Activated CD8-positive, alpha-beta memory T cell treated with anti-CD3 and anti-CD28 coated beads for 1 hour (primary cell): ENCODE measurements around the gene MGA.

Experiments used
- DNase-seq, 2 donors: peaks; one replicate each; pipeline ENCODE4 v3.0.0-alpha.2; 2020; ENCODE audit warnings: low read depth in 1 of 2; ENCODE audit errors: extremely low read depth in 1 of 2

The MGA gene

DNA sequence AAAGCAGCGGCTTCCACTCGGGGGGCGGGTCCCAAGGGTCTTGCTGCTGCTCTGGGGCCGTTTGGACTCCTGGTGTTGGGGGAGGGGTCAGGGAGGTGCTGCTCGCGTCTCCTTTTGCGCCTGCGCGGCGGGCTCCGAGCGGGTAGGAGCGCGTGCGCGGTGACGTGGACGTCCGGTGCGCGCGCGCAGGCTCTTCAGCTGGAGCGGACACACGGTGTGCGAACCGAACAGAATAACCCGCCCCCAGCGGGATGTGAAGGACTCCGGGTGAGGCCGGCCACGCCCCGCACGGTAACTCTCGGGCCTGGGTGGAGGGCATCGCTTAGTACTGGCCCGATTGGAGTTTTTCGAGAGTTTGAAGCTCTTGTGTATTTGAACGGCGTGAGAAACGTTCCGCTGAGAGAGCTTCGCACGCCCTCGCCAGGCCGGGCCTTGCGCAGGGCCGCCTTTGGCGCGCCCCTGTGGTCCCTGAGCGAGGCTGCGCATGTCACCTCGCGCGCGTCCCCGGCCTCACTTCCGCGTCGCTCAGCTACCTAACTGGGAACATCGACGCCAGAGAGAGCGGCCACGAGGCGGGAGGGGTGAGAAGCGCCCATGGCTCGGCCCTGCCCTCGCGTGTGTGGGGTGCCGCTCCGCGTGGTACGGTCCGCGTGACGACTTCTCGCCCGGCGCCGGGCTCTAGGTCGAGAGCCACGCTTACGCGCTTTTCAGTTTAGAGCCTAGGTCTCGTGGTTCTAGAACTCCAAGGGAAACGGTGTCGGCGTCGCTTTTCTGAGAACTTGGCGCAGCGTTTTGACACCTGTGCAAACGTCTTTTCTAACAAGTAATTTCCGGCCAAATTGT, at the start of gene MGA:
Gene MGA, plus strand, starts transcription at position 171 of the 843 bp plus-strand sequence.
- DNase-seq = peak; percentile 68 to 84

DNA sequence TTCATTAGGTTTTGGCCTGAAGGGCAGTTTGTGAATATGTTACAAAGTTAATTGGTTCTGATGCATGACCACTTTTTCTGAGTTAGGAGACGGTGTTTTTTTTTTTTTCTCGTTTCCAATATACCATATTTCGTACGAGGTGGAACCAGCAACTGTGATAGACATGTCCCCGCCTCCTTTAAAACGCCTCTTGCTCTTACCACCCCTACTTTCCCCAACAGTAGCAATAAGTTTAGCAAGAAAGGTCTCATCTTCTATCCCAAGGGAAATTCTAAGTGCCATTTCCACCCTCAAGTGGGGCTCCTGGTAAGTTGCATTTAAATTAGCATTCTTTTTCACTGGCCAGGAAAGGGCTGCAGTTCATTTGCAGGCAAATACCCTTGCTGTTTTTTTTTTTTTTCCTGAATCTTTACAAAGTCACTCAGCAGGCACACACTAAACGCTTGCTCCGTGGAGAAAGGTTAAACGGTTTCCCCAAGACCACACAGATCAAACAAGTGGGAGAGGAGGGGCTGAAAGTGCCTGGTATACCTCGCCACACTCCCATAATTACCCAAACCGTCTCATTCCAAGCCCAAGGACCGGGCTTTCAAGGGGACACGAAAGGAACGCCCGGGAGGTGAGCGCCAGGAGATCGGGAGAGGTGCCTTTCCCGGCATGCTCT, 39.5 kb upstream of the MGA start:
- no peak for DNase-seq

GRCh38 chr15:41621200-41622193, 38.7 kb upstream of the MGA start:
- peak; percentile 27 to 60 for DNase-seq

- DNase-seq = no peak
Observed at GRCh38 chr15:41622901-41623300, 37.3 kb upstream of the MGA start.

DNA sequence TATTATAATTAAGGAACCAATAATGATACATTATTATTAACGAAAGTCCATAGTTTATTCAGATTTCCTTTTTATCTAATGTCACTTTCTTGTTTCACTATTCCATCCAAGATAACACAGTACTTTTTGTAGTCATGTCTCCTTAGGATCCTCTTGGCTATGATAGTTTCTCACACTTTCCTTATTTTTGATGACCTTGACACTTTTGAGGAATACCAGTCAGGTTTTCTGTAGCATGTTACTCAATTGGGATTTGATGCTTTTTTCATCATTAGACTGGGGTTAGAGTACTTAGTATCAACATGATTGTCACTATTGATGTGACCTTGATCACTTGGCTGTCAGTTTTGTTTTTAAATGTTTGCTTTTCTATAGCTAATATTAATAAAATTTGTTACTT, 33.0 kb upstream of the MGA start:
- no peak for DNase-seq

DNA sequence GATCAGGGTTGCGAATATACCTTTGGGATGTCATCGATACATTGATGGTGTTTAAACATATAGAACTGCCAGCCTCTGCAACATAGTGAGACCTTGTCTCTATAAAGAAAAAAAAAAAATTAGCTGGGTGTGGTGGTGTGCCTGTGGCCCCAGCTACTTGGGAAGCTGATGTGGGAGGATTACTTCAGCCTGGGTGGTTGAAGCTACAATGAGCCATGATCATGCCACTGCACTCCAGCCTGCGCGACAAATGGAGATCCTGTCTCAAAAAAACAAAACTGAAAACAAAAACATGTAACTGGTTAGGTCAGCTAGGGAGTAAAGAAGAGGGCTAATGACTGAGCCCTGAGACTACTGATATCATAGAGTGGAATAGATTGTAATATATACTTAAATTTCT, 30.7 kb upstream of the MGA start:
- no peak for DNase-seq

DNA sequence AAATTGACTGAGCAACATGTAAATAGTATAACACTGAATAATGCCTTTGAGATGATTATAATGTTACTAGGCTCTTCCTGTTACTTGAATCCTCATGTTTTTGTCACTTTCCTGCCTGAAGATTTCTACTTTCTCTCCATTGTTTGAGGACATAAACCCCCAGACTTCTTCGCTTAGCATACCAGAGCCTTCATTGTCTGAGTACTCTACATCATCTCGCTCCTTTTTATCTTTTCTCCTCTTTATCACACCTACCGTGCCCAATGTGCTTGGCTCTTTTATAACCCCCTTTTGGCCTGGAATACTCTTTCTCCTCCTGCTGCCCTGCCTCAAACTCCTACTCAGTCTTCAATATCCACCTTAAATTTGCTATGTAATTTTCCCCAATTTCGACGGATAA, 30.3 kb upstream of the MGA start:
- DNase-seq = no peak

DNA sequence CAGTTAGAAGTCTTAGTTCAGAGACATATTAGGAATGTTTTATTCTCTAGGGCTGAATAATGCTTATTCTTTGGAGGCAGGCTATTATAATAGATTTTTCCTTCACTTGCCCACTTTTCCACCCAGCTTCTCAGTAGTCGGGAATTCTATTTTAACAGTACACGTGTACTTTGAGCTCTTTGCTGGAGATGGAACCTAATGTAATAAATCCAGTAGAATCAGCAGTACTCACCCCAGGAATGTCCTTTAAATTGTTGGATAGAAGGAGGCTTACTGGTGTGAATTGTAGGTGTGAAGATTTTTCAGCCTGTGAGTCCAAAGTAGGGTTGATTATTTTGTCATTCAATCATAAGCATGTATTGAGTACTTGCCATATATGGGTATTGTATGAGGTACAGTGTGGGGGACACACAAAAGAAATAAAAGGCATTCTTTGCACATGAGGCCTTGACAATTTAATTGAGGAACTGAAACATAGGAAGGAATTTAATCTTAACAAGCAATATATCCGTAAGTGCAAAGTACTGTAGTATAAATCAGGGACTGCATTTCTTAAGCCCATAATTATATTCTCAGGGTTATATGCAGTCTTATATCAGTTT, 29.5 kb upstream of the MGA start:
- no peak for DNase-seq

GRCh38 chr15:41631880-41632470, 28.2 kb upstream of the MGA start:
- DNase-seq = no peak

GRCh38 chr15:41633609-41634008, 26.6 kb upstream of the MGA start:
- DNase-seq = no peak

- DNase-seq = no peak
Observed at GRCh38 chr15:41634072-41634626, 26.1 kb upstream of the MGA start.

DNA sequence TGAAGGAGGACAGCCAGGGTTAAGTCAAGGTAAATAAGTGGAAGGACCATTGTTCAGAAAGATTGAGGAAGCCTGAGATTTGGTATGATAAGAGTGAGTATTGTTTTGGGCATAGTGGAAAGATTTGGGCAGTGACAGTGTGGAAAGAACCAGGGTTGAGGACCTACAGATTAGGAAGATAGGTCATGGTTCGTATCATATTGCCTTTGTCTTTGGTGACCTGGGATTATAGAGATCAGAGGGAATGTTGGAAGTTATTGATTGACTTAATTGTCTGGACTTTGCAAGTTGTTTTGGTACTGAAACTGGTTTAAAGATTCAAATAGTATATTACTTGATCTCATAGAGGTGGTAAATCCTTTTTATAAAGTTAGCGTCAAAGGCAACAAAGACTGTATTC, 23.1 kb upstream of the MGA start:
- no peak for DNase-seq

DNA sequence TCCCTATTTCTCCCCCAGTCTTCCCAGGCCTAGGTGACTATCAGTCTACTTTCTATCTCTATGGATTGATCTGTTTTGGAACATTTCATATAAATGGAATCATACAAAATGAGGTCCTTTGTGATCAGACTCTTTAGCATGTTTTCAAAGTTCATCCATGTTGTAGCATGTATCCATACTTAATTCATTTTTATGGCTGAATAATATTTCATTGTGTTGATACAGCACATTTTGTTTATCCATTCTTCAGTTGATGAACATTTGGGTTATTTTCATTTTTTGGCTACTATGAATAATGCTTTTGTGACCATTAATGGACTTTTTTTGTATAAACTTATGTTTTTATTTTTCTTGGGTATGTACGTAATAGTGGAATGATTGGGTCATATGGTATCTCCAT, 19.2 kb upstream of the MGA start:
- no peak for DNase-seq

DNA sequence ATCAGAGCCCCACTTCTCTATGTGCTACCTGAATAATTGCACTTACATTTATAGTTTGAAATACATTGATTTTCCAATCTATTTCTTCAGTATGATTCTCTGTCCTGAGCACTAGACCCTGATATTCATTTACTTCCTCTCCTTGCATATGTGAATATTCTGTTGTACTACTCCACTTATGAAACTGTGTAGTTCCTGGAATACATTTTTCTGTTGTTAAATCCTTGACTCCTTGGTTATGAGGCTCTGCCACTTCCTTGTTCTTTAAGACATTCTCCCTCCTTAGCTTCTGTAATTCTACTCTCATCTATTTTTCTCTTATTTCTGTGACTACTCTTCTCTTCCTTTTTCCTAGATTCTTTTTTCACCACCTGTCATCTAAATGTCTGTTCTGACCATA, 12.9 kb upstream of the MGA start:
- no peak for DNase-seq

GRCh38 chr15:41648097-41648496, 12.1 kb upstream of the MGA start:
- no peak for DNase-seq

DNA sequence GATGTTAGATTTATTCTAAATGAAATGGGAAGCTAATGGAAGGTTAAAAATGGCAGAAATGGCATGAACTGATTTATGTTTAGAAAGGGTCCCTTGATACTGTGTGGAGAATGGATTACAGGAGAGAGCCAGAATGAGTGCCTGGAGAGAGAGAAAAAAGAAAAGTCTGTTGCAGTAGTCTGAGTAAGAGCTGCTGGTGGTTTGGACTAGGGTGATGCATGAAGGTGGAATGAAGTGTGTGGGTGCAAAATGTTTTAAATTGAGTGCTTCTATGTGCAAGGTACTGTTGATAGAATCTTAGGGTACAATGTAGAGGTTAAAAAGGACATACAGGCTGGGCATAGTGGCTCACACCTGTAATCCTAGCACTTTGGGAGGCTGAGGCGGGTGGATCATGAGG, 11.4 kb upstream of the MGA start:
- DNase-seq = no peak

DNA sequence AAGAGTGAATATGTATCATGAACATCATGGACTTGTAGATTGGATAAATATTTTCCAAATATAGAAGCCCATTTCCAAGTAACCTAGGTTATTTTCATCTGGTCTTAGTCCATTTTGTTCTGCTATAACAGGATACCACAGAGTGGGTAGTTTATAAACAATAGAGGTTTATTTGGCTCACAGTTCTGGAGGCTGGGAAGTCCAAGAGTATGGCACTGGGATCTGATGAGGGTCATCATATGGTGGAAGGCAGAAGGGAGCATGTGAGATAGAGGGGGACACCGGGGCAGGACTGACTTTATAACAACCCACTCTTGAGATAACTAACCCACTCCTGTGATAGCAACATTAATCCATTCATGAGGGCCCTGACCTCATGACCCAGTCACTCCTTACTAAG, 9.4 kb upstream of the MGA start:
- no peak for DNase-seq

DNA sequence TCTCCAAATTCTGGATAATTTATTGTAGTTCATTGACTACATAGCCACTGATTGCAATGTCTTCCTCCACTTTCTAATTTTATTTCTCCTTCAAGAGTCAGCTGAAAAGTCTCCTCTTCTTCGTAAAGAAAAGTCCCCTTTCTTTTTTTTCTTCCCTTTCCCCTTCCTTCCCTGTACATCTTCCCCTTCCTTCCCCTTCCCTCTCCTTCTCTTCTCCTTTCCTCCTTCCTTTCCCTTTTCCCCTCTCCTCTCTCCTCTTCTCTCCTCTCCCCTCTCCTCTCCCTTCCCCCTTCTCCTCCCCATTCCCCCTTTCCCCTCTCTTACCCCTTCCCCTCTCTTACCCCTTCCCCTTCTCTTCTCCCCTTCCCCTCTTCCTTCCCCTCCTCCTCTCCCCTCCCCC, 8.8 kb upstream of the MGA start:
- no peak for DNase-seq

- DNase-seq = no peak
Observed at GRCh38 chr15:41653760-41654159, 6.4 kb upstream of the MGA start.

GRCh38 chr15:41655716-41656115, 4.5 kb upstream of the MGA start:
- DNase-seq = no peak
